Measurements from ENCODE around the gene TENM4. TPM values are rescaled to one million over a fixed set of nuclear protein-coding genes. Genes with fewer than 3 reads are reported as not detected.

The TENM4 gene
- 9.0 TPM for polyA plus RNA-seq (ENCODE audit: insufficient read length)

- DNase-seq = peak; percentile 81
These were observed at the start of gene TENM4 for GRCh38 chr11:79440571-79441460. Gene TENM4, minus strand, starts transcription at chr11:79441030. Its CDS starts 371,086 bp downstream, at chr11:79069944.

GRCh38 chr11:79488286-79488685 is 47.5 kb upstream of the TENM4 start:
- no peak for DNase-seq

GRCh38 chr11:79487412-79487811 is 46.6 kb upstream of the TENM4 start:
- no peak for DNase-seq

- DNase-seq = no peak
These were observed 45.6 kb upstream of the TENM4 start for GRCh38 chr11:79486242-79486984.

- DNase-seq = no peak
These were observed 44.9 kb upstream of the TENM4 start for GRCh38 chr11:79485694-79486093.

- DNase-seq = no peak
These were observed 44.0 kb upstream of the TENM4 start for GRCh38 chr11:79484872-79485271.

- DNase-seq = no peak
These were observed 42.0 kb upstream of the TENM4 start for GRCh38 chr11:79482800-79483199.

- DNase-seq = no peak
These were observed 41.0 kb upstream of the TENM4 start for GRCh38 chr11:79481795-79482194.

- no peak for DNase-seq
These were observed 40.0 kb upstream of the TENM4 start for GRCh38 chr11:79480864-79481263.

- DNase-seq = no peak
These were observed 32.1 kb upstream of the TENM4 start for GRCh38 chr11:79472819-79473529.

- no peak for DNase-seq
These were observed 30.4 kb upstream of the TENM4 start for GRCh38 chr11:79471071-79471844.

GRCh38 chr11:79470161-79470560 is 29.3 kb upstream of the TENM4 start:
- no peak for DNase-seq

- no peak for DNase-seq
These were observed 26.9 kb upstream of the TENM4 start for GRCh38 chr11:79467761-79468160.

GRCh38 chr11:79466411-79466810 is 25.6 kb upstream of the TENM4 start:
- DNase-seq = no peak

- DNase-seq = no peak
These were observed 24.3 kb upstream of the TENM4 start for GRCh38 chr11:79465160-79465559.

GRCh38 chr11:79461666-79462645 is 21.1 kb upstream of the TENM4 start:
- DNase-seq = no peak

- DNase-seq = peak; percentile 17
These were observed 20.3 kb upstream of the TENM4 start for GRCh38 chr11:79461144-79461543.

GRCh38 chr11:79458709-79459108 is 17.9 kb upstream of the TENM4 start:
- no peak for DNase-seq

GRCh38 chr11:79456501-79456900 is 15.7 kb upstream of the TENM4 start:
- no peak for DNase-seq

- no peak for DNase-seq
These were observed 12.8 kb upstream of the TENM4 start for GRCh38 chr11:79453617-79454016.

- DNase-seq = no peak
These were observed 8.2 kb upstream of the TENM4 start for GRCh38 chr11:79449040-79449439.
